ENCODE results near the gene NACC2.

The NACC2 gene

DNA sequence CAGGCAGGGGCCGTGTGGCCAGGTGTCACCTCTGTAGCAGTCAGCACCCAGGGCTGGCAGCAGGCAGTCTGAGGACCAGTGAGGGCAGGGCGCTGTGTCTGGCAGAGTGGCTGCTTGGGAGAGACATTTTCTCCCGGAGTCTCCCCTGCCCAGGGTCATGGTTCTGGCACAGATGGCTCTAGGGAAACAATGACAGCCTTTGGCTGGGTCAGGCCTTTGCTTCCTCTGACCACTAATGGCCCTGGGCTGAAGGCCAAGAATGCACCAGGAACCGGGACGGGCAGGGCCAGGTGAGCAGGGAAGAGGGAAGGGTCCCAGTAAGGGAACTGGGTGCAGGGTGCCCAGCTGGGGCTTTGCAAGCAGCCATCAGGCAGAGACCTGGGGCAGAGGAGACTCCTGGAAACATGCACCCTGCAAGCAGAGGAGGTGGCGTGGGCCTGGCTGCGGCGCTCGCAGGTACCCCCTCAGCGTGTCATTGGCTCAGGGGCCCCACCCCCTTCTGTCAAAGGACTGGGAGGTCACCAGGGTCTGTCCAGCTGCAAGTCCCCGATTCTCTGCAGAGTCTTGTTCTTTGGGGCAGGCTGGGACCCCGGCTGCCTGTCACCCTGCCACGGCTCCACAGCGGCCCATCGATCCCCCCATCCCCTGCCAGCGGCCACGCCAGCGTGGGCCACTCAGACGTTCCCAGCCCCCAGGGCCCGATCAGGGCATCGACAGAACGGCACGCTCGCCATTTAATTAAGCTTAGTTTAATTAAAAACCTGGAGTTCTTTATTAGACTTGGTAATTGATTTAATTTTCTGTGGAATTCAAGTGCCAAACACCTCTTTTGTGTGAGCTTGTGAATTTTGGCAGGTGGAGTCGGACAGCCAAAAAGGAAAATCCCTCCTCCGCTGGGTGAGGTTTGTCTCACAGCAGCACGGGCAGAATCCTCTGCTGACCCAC is 42.5 kb upstream of the NACC2 start:
- H3K36me3 ChIP-seq (ENCODE audit: insufficient read depth, low read depth, low read length): no peaks in the 10 kb centered on the region
- H3K9me3 ChIP-seq (ENCODE audit: insufficient read depth, low read depth, low read length): no peaks in the 10 kb centered on the region
- H3K4me1 ChIP-seq (ENCODE audit: insufficient read depth, low read length): peaks cover under 1% of the 10 kb centered on the region; the same call in 1 of the 2 replicates
- no peak overlapping the region for H3K4me3 ChIP-seq (ENCODE audit: low read length)
- no peak overlapping the region for H3K27ac ChIP-seq (ENCODE audit: low read length)
- H3K9ac ChIP-seq (ENCODE audit: low read depth, low read length): no peak overlapping the region
- H3K27me3 ChIP-seq (ENCODE audit: insufficient read depth, low read length): peaks cover 24% of the 10 kb centered on the region

DNA sequence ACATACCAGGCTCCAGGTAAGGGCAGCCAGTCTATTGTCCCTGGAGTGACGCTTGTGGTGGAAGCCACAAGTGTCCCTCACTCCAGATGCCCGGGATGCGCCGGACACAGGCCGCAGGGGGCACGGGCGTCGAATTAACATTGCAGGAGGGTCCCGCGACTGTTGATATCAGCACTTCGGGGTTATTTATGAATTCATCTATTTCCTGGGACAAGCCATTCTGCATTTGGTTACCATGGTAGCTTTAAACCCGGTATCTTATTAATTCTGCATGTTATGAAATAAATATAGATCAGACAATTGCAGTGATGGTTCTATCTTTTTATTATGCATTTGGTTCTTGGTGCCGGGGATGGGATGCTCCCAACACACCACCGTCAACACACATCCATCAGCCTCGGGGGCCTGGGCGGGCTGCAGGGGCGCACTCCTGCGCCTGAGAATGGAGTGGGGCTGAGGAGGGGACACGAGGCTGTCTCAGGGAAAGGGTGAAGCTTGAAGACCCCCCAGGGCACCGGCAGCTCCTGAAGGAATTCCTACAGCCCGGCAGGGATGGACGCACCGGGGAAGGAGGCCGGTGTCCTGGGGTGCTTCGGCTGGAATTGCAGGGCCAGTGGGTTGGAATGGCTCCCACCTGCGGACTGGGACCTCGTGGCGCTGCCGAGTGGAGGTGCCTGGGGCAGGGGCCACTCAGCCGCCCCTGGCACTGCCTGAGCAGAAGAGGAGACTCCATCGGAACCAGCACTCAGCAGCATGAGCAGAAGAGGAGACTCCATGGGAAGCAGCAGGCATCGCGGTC is 41.2 kb upstream of the NACC2 start:
- H3K27ac ChIP-seq (ENCODE audit: low read length): no peak overlapping the region
- no peak overlapping the region for H3K9ac ChIP-seq (ENCODE audit: low read depth, low read length)
- H3K36me3 ChIP-seq (ENCODE audit: insufficient read depth, low read depth, low read length): no peaks in the 10 kb centered on the region
- no peaks in the 10 kb centered on the region for H3K4me1 ChIP-seq (ENCODE audit: insufficient read depth, low read length)
- no peak overlapping the region for H3K4me3 ChIP-seq (ENCODE audit: low read length)
- H3K27me3 ChIP-seq (ENCODE audit: insufficient read depth, low read length): peaks cover 37% of the 10 kb centered on the region
- H3K9me3 ChIP-seq (ENCODE audit: insufficient read depth, low read depth, low read length): no peaks in the 10 kb centered on the region

DNA sequence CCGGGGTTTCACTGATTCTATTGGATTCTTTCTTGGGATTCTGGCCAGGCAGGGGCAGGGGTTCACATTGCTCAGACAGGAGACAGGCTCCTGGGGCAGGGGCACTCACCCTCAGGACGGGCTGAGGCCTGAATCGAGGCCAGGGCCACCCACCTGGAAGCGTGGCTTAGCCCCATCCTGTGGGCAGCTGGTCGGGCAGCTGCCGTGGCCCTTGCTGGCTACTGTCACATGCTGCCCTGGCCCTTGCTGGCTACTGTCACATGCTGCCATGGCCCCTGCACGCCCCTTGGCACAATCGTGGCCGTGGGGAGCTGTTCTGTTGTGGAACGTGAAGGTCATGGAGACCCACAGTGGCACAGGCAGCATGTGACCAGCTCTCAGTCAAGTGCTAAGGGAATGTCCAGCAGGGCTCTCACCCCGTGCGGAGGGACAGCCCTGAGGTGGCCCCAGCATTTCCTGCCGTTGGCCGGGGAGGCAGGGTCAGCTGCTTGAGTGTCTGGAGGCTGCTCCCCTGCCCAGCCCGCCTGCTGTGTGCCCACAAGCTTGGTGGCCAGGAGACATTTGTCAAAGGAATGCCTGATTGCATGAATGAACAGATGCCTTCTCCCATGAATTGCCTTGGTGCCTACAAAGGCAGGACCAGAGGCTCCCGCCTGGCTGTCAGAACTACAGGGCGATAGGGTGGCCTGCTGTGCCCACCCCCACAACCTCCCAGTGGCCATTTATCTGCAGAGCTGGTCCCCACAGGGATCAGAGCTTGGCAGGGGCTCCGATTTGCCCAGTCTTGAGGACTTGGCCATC is 40.4 kb upstream of the NACC2 start:
- no peaks in the 10 kb centered on the region for H3K9me3 ChIP-seq (ENCODE audit: insufficient read depth, low read depth, low read length)

GRCh38 chr9:136133959-136134484 is 38.9 kb upstream of the NACC2 start:
- H3K27ac ChIP-seq (ENCODE audit: low read length): no peak overlapping the region
- H3K9ac ChIP-seq (ENCODE audit: low read depth, low read length): no peak overlapping the region
- H3K9me3 ChIP-seq (ENCODE audit: insufficient read depth, low read depth, low read length): no peaks in the 10 kb centered on the region
- H3K27me3 ChIP-seq (ENCODE audit: insufficient read depth, low read length): peaks cover 37% of the 10 kb centered on the region
- no peaks in the 10 kb centered on the region for H3K4me1 ChIP-seq (ENCODE audit: insufficient read depth, low read length)
- H3K4me3 ChIP-seq (ENCODE audit: low read length): peak overlapping the region; percentile 63; the same call in 1 of the 2 replicates
- H3K36me3 ChIP-seq (ENCODE audit: insufficient read depth, low read depth, low read length): no peaks in the 10 kb centered on the region

More for the DNA sequence above, 40.4 kb upstream of the NACC2 start:
- Histone ChIP-seq H3K27ac (ENCODE audit: low read length) (no peak overlapping the region), H3K4me1 (ENCODE audit: insufficient read depth, low read length) (no peaks in the 10 kb centered on the region), H3K4me3 (ENCODE audit: low read length) (no peak overlapping the region), H3K9ac (ENCODE audit: low read depth, low read length) (no peak overlapping the region), H3K36me3 (ENCODE audit: insufficient read depth, low read depth, low read length) (no peaks in the 10 kb centered on the region), H3K27me3 (ENCODE audit: insufficient read depth, low read length) (peaks cover 37% of the 10 kb centered on the region)

DNA sequence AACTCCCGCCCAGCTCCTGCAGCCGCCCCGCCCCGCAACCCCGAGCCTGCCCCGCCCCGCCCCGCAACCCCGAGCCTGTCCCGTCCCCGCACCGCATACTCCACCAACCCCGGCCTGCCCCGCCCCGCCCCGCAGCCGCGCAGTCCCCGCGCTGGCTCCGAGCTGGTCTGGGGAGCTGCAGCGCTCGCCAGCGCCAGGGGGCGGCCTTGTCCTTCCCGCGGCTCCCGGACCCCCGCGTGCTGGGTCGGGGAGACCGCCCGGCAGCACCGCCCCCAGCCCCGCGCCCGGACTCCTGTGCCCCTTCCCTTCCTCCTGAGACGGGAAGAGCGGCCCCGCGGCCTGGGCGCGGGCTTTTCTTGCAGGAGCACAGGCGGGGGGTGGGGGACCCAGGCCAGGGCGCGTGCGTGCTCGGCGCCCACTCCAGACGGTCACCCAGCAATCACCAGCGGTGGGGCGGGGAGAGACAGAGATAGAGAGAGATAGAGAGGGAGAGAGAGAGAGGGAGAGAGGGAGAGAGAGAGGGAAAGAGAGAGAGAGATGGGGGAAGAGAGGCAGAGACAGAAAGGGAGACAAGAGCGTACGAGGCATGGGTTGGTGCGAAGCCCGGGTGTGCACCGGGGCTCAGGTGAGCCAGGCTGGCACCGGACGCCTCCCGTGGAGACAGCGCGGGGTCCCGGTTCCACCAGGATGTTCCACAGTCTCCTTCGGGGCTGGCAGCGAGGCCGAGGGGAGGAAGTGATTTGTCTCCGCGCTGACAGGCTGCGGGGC is 38.3 kb upstream of the NACC2 start:
- Histone ChIP-seq H3K9ac (ENCODE audit: low read depth, low read length) (no peak overlapping the region), H3K4me1 (ENCODE audit: insufficient read depth, low read length) (no peaks in the 10 kb centered on the region), H3K36me3 (ENCODE audit: insufficient read depth, low read depth, low read length) (no peaks in the 10 kb centered on the region), H3K4me3 (ENCODE audit: low read length) (peak overlapping the region; percentile 63; the same call in 1 of the 2 replicates), H3K27ac (ENCODE audit: low read length) (no peak overlapping the region), H3K27me3 (ENCODE audit: insufficient read depth, low read length) (peaks cover 37% of the 10 kb centered on the region), H3K9me3 (ENCODE audit: insufficient read depth, low read depth, low read length) (no peaks in the 10 kb centered on the region)

DNA sequence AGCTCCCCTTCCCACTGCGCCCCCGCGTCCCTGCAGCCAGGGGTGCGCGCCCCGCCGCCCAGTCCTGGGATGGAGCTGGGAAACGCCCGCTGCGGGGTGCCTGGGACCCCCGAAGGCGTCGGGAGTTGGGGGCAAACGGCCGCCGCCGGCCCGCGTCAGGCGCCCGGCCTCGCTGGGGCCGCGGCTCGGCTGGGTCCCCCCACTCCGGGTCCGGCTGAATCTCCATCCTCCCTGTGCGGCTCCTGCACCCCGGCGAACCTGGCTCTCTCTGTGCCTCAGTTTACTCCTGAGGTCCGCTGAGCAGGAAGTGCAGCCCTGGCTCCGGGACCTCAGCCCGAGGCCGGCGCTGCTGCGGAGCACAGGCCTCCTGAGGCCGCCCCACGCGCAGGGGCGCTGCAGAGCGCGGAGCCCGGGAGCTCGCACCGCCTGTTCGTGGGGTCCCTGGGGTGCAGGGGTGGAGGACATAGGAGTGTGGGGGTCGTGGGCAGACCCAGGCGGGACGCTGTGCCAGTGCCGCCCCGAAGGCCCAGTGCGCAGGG is 37.5 kb upstream of the NACC2 start:
- peaks cover 37% of the 10 kb centered on the region for H3K27me3 ChIP-seq (ENCODE audit: insufficient read depth, low read length)
- H3K9ac ChIP-seq (ENCODE audit: low read depth, low read length): no peak overlapping the region
- no peaks in the 10 kb centered on the region for H3K9me3 ChIP-seq (ENCODE audit: insufficient read depth, low read depth, low read length)
- H3K27ac ChIP-seq (ENCODE audit: low read length): no peak overlapping the region
- H3K4me3 ChIP-seq (ENCODE audit: low read length): peak overlapping the region; percentile 54; the same call in 1 of the 2 replicates
- H3K36me3 ChIP-seq (ENCODE audit: insufficient read depth, low read depth, low read length): no peaks in the 10 kb centered on the region
- no peaks in the 10 kb centered on the region for H3K4me1 ChIP-seq (ENCODE audit: insufficient read depth, low read length)

DNA sequence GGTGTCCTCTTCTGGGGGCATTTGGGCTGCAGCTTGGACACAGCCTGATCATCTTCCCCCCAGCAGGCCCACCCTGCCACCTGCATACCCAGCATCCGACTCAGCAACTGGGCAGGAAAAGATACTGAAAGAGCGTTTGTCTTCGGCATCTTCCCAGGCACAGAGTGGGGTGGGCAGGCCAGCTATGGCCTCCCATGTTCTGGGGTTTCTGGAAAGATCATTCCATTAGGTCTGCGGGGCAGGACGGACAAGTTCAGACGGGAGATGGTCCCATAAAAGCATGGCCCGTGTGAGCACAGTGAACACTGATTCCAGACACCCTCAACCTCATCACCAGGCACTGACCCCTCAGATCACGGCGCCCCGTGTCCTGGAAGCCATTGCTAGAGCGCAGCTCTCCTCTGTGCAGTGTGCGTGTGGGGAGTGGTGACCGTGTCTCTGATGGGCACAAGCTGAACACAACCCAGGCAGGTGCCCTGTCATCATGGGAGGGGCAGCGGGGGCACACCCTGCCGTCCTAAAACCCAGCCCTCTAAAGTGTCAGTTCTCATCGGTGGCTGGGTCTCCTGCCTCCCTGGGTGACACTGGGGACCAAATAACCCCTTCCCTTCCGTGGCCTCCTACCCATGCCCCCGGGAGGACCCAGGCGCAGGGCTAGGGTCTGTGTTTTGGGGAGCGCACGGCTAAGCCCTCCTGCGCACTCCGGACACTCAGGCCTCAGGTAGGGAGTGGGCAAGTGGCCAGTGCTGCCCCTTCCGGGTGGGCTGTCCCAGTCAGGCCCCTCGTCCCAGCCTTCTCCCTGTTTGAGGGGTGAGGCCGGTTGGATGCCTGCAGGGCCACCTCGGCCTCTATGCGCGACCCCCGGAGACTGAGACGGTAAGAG is 36.8 kb upstream of the NACC2 start:
- H3K4me3 ChIP-seq (ENCODE audit: low read length): no peak overlapping the region

DNA sequence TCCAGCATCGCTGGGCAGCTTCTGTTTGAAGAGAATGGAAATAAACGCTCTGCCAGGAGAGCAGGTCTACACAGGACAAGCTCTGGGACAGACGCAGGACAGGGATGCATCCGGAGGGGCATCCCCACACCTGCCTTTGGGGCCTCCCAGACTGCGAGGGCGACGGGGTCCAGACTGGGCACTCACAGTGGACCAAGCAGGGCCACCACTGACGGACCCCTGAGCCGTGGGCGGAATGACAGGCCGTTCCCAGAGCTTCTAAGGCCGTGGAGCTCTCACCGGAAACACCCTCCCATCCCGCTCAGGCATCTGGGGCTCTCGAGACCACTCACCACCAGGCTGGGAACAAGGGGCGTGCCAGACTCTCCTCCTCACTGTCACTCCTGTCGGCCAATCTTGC is 34.1 kb upstream of the NACC2 start:
- no peaks in the 10 kb centered on the region for H3K36me3 ChIP-seq (ENCODE audit: insufficient read depth, low read depth, low read length)
- peaks cover 25% of the 10 kb centered on the region for H3K27me3 ChIP-seq (ENCODE audit: insufficient read depth, low read length)
- H3K9me3 ChIP-seq (ENCODE audit: insufficient read depth, low read depth, low read length): no peaks in the 10 kb centered on the region
- no peak overlapping the region for H3K27ac ChIP-seq (ENCODE audit: low read length)
- no peak overlapping the region for H3K4me3 ChIP-seq (ENCODE audit: low read length)
- H3K9ac ChIP-seq (ENCODE audit: low read depth, low read length): no peak overlapping the region
- no peaks in the 10 kb centered on the region for H3K4me1 ChIP-seq (ENCODE audit: insufficient read depth, low read length)

More for the DNA sequence above, 36.8 kb upstream of the NACC2 start:
- Histone ChIP-seq H3K4me1 (ENCODE audit: insufficient read depth, low read length) (no peaks in the 10 kb centered on the region), H3K36me3 (ENCODE audit: insufficient read depth, low read depth, low read length) (no peaks in the 10 kb centered on the region), H3K9me3 (ENCODE audit: insufficient read depth, low read depth, low read length) (no peaks in the 10 kb centered on the region), H3K9ac (ENCODE audit: low read depth, low read length) (no peak overlapping the region), H3K27me3 (ENCODE audit: insufficient read depth, low read length) (peaks cover 37% of the 10 kb centered on the region), H3K27ac (ENCODE audit: low read length) (no peak overlapping the region)

- H3K9ac ChIP-seq (ENCODE audit: low read depth, low read length): no peak overlapping the region
- H3K36me3 ChIP-seq (ENCODE audit: insufficient read depth, low read depth, low read length): no peaks in the 10 kb centered on the region
- no peaks in the 10 kb centered on the region for H3K9me3 ChIP-seq (ENCODE audit: insufficient read depth, low read depth, low read length)
- H3K27ac ChIP-seq (ENCODE audit: low read length): no peak overlapping the region
- H3K4me1 ChIP-seq (ENCODE audit: insufficient read depth, low read length): no peaks in the 10 kb centered on the region
- peaks cover 18% of the 10 kb centered on the region for H3K27me3 ChIP-seq (ENCODE audit: insufficient read depth, low read length)
- no peak overlapping the region for H3K4me3 ChIP-seq (ENCODE audit: low read length)
These were observed 33.3 kb upstream of the NACC2 start for GRCh38 chr9:136128436-136128835.

DNA sequence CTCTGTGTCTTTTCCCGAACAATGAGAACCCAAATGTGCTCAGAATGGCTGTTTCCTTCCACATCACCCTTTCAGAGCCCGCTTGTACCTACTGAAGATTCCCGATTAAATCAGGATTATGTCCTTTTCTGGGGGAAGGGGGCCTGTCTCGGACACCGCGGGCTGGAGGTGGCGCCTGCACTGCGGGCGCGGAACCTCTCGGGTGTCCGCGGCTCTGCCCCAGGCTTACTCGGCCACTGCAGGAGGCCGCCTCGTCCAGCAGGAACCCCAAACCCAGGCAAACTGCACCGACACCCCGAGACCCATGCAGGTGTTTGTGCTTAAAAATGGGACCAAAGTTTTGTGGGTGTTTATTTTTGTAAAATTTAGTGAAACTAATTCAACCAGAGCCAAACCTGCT is 32.2 kb upstream of the NACC2 start:
- no peaks in the 10 kb centered on the region; the same call in 1 of the 2 replicates for H3K4me1 ChIP-seq (ENCODE audit: insufficient read depth, low read length)
- no peaks in the 10 kb centered on the region for H3K36me3 ChIP-seq (ENCODE audit: insufficient read depth, low read depth, low read length)
- H3K9ac ChIP-seq (ENCODE audit: low read depth, low read length): no peak overlapping the region
- no peak overlapping the region for H3K27ac ChIP-seq (ENCODE audit: low read length)
- H3K4me3 ChIP-seq (ENCODE audit: low read length): no peak overlapping the region
- peaks cover 16% of the 10 kb centered on the region for H3K27me3 ChIP-seq (ENCODE audit: insufficient read depth, low read length)
- H3K9me3 ChIP-seq (ENCODE audit: insufficient read depth, low read depth, low read length): no peaks in the 10 kb centered on the region
